Tibial nerve (tissue), 4 donors: ENCODE data around the gene PICK1.

Experiments
- CTCF ChIP-seq, 5 experiments: fragments of 200-600 bp in 3 of 5; fragments of 450-650 bp in 2 of 5; sonication (generic) in 3 of 5; IDR thresholded peaks; one replicate each; pipeline ENCODE4 v1.5.1; 2016 to 2019; ENCODE audit warnings: antibody characterized with exemption in 5 of 5, mild to moderate bottlenecking in 3 of 5, moderate library complexity in 2 of 5
- EP300 ChIP-seq, 2 donors: sonication (generic); formaldehyde crosslinking; IDR thresholded peaks; one replicate each; pipeline ENCODE4 v1.6.1; 2017; ENCODE audit warnings: antibody characterized with exemption in 2 of 2, mild to moderate bottlenecking in 1 of 2
- POLR2A ChIP-seq, 2 donors: fragments of 450-650 bp; IDR thresholded peaks; one replicate each; pipeline ENCODE4 v1.6.1; 2017; ENCODE audit warnings: antibody characterized with exemption in 2 of 2, mild to moderate bottlenecking in 2 of 2, moderate library complexity in 2 of 2

GRCh38 chr22:38027487-38027886 lies 29.7 kb upstream of the PICK1 start:
- TF ChIP-seq CTCF (IDR thresholded peaks at IDR 0.05): no peak
- no peak for TF ChIP-seq POLR2A (IDR thresholded peaks at IDR 0.05)
- TF ChIP-seq EP300 (IDR thresholded peaks at IDR 0.05): no peak
